ENCODE results near the gene EEF1AKMT4. TPM values are rescaled to one million over a fixed set of nuclear protein-coding genes. Genes with fewer than 3 reads are reported as not detected.

The EEF1AKMT4 gene
- total and polyA plus RNA-seq, 3 experiments from 2014 or later, result 5.3 to 14.5 (median 13.2) TPM

- Mint-ChIP-seq H3K27ac (no peak overlapping the region), H3K27me3 (peaks cover 30 to 46% of the 10 kb centered on the region in 2 donors), H3K4me3 (peak overlapping the region in 1 of 7 donors; percentile 11), H3K4me1 (peaks cover 7 to 15% (median 12%) of the 10 kb centered on the region in 3 donors), H3K36me3 (no peaks in the 10 kb centered on the region), H3K9me3 (no peaks in the 10 kb centered on the region)
- no peak overlapping the region for H3K27ac ChIP-seq (ENCODE audit: low read depth, low read length)
- POLR2A ChIA-PET, result no interaction called here
- peaks cover 33% of the 10 kb centered on the region for H3K27me3 ChIP-seq (ENCODE audit: insufficient read depth, low read length, poor library complexity, severe bottlenecking)
- no peaks in the 10 kb centered on the region for H3K4me1 ChIP-seq (ENCODE audit: insufficient read depth, low read length)
- no peak for DNase-seq
- H3K9me3 ChIP-seq (ENCODE audit: low read length), result no peaks in the 10 kb centered on the region
- H3K36me3 ChIP-seq (ENCODE audit: insufficient read depth, low read length), result no peaks in the 10 kb centered on the region
- CTCF ChIA-PET, result no interaction called here
- no peak overlapping the region for H3K4me3 ChIP-seq (ENCODE audit: low read length)
These were observed 16.2 kb upstream of the EEF1AKMT4 start for GRCh38 chr3:184233127-184233843.

- no peak for DNase-seq
- Mint-ChIP-seq H3K36me3 (no peaks in the 10 kb centered on the region), H3K4me1 (peaks cover 7 to 9% (median 9%) of the 10 kb centered on the region in 3 donors), H3K27me3 (peaks cover 26 to 39% of the 10 kb centered on the region in 2 donors), H3K4me3 (peak overlapping the region in 1 of 7 donors; percentile 11), H3K9me3 (no peaks in the 10 kb centered on the region), H3K27ac (no peak overlapping the region)
- no peaks in the 10 kb centered on the region for H3K9me3 ChIP-seq (ENCODE audit: low read length)
- ChIA-PET CTCF (no interaction called here), POLR2A (no interaction called here)
- no peak overlapping the region for H3K27ac ChIP-seq (ENCODE audit: low read depth, low read length)
- no peak overlapping the region for H3K4me3 ChIP-seq (ENCODE audit: low read length)
- no peaks in the 10 kb centered on the region for H3K36me3 ChIP-seq (ENCODE audit: insufficient read depth, low read length)
- H3K4me1 ChIP-seq (ENCODE audit: insufficient read depth, low read length), result no peaks in the 10 kb centered on the region
- H3K27me3 ChIP-seq (ENCODE audit: insufficient read depth, low read length, poor library complexity, severe bottlenecking), result peaks cover 29% of the 10 kb centered on the region
These were observed 15.2 kb upstream of the EEF1AKMT4 start for GRCh38 chr3:184234224-184234623.

- DNase-seq, result no peak
- H3K4me3 ChIP-seq (ENCODE audit: low read length), result no peak overlapping the region
- H3K4me1 Mint-ChIP-seq, result peaks cover 7 to 9% (median 9%) of the 10 kb centered on the region in 3 donors
- H3K9me3 ChIP-seq (ENCODE audit: low read length), result no peaks in the 10 kb centered on the region
- no peaks in the 10 kb centered on the region for H3K4me1 ChIP-seq (ENCODE audit: insufficient read depth, low read length)
- H3K27me3 Mint-ChIP-seq, result peaks cover 26 to 39% of the 10 kb centered on the region in 2 donors
- H3K36me3 Mint-ChIP-seq, result no peaks in the 10 kb centered on the region
- H3K36me3 ChIP-seq (ENCODE audit: insufficient read depth, low read length), result no peaks in the 10 kb centered on the region
- no peak overlapping the region for H3K27ac ChIP-seq (ENCODE audit: low read depth, low read length)
- H3K9me3 Mint-ChIP-seq, result no peaks in the 10 kb centered on the region
- peak overlapping the region in 1 of 7 donors; percentile 48 for H3K4me3 Mint-ChIP-seq
- CTCF ChIA-PET, result no interaction called here
- POLR2A ChIA-PET, result no interaction called here
- peaks cover 26% of the 10 kb centered on the region for H3K27me3 ChIP-seq (ENCODE audit: insufficient read depth, low read length, poor library complexity, severe bottlenecking)
- H3K27ac Mint-ChIP-seq, result no peak overlapping the region
These were observed 14.6 kb upstream of the EEF1AKMT4 start for GRCh38 chr3:184234671-184235380.

GRCh38 chr3:184235381-184236032, 14.0 kb upstream of the EEF1AKMT4 start:
- H3K27ac Mint-ChIP-seq, result no peak overlapping the region

GRCh38 chr3:184236033-184236410, 13.4 kb upstream of the EEF1AKMT4 start:
- POLR2A ChIA-PET, result no interaction called here
- H3K27ac Mint-ChIP-seq, result no peak overlapping the region
- H3K4me1 Mint-ChIP-seq, result peaks cover 5 to 7% (median 6%) of the 10 kb centered on the region in 3 donors
- no peak overlapping the region for H3K4me3 ChIP-seq (ENCODE audit: low read length)
- H3K36me3 Mint-ChIP-seq, result no peaks in the 10 kb centered on the region
- no peak for DNase-seq
- H3K27me3 Mint-ChIP-seq, result peaks cover 24 to 36% of the 10 kb centered on the region in 2 donors
- H3K9me3 ChIP-seq (ENCODE audit: low read length), result no peaks in the 10 kb centered on the region
- CTCF ChIA-PET, result interaction anchor here (2.5 to 5.2 kb wide), 2 partner anchors 9 to 14 kb away, joined by 9 to 27 read pairs; partner anchors contain the start of gene EEF1AKMT4
- no peaks in the 10 kb centered on the region for H3K36me3 ChIP-seq (ENCODE audit: insufficient read depth, low read length)
- peaks cover 19% of the 10 kb centered on the region for H3K27me3 ChIP-seq (ENCODE audit: insufficient read depth, low read length, poor library complexity, severe bottlenecking)
- no peaks in the 10 kb centered on the region for H3K9me3 Mint-ChIP-seq
- no peak overlapping the region for H3K4me3 Mint-ChIP-seq
- H3K27ac ChIP-seq (ENCODE audit: low read depth, low read length), result no peak overlapping the region
- H3K4me1 ChIP-seq (ENCODE audit: insufficient read depth, low read length), result no peaks in the 10 kb centered on the region

More at GRCh38 chr3:184235381-184236032, 14.0 kb upstream of the EEF1AKMT4 start:
- Histone ChIP-seq H3K36me3 (ENCODE audit: insufficient read depth, low read length) (no peaks in the 10 kb centered on the region), H3K27ac (ENCODE audit: low read depth, low read length) (no peak overlapping the region), H3K4me1 (ENCODE audit: insufficient read depth, low read length) (no peaks in the 10 kb centered on the region), H3K27me3 (ENCODE audit: insufficient read depth, low read length, poor library complexity, severe bottlenecking) (peaks cover 21% of the 10 kb centered on the region), H3K4me3 (ENCODE audit: low read length) (no peak overlapping the region), H3K9me3 (ENCODE audit: low read length) (no peaks in the 10 kb centered on the region)
- peaks cover 7 to 9% (median 9%) of the 10 kb centered on the region in 3 donors for H3K4me1 Mint-ChIP-seq
- no peaks in the 10 kb centered on the region for H3K36me3 Mint-ChIP-seq
- H3K27me3 Mint-ChIP-seq, result peaks cover 26 to 39% of the 10 kb centered on the region in 2 donors
- H3K9me3 Mint-ChIP-seq, result no peaks in the 10 kb centered on the region
- H3K4me3 Mint-ChIP-seq, result no peak overlapping the region
- no peak for DNase-seq
- ChIA-PET CTCF (no interaction called here), POLR2A (no interaction called here)

GRCh38 chr3:184236636-184237035, 12.8 kb upstream of the EEF1AKMT4 start:
- ChIA-PET POLR2A (interaction anchor here (0.6 kb wide), 1 partner anchor 548 kb away, joined by 3 read pairs; no protein-coding TSS in a partner anchor), CTCF (interaction anchor here (2.5 to 5.2 kb wide), 2 partner anchors 9 to 13 kb away, joined by 9 to 27 read pairs; partner anchors contain the start of gene EEF1AKMT4)
- Mint-ChIP-seq H3K36me3 (no peaks in the 10 kb centered on the region), H3K27ac (no peak overlapping the region), H3K4me1 (peaks cover 0 to 2% (median 0%) of the 10 kb centered on the region in 3 donors), H3K9me3 (no peaks in the 10 kb centered on the region), H3K4me3 (no peak overlapping the region), H3K27me3 (peaks cover 18 to 30% of the 10 kb centered on the region in 2 donors)
- no peaks in the 10 kb centered on the region for H3K9me3 ChIP-seq (ENCODE audit: low read length)
- H3K27ac ChIP-seq (ENCODE audit: low read depth, low read length), result no peak overlapping the region
- H3K4me3 ChIP-seq (ENCODE audit: low read length), result no peak overlapping the region
- H3K4me1 ChIP-seq (ENCODE audit: insufficient read depth, low read length), result no peaks in the 10 kb centered on the region
- H3K36me3 ChIP-seq (ENCODE audit: insufficient read depth, low read length), result no peaks in the 10 kb centered on the region
- H3K27me3 ChIP-seq (ENCODE audit: insufficient read depth, low read length, poor library complexity, severe bottlenecking), result peaks cover 13% of the 10 kb centered on the region
- DNase-seq, result no peak

- CTCF ChIA-PET, result interaction anchor here (1.2 to 5.2 kb wide), 3 partner anchors 10 to 13 kb away, joined by 3 to 27 read pairs (median 9); partner anchors contain the start of gene EEF1AKMT4
- H3K9me3 ChIP-seq (ENCODE audit: low read length), result no peaks in the 10 kb centered on the region
- no peak overlapping the region for H3K4me3 Mint-ChIP-seq
- DNase-seq, result no peak
- no peaks in the 10 kb centered on the region for H3K4me1 ChIP-seq (ENCODE audit: insufficient read depth, low read length)
- H3K4me1 Mint-ChIP-seq, result no peaks in the 10 kb centered on the region
- no peak overlapping the region for H3K4me3 ChIP-seq (ENCODE audit: low read length)
- POLR2A ChIA-PET, result interaction anchor here (0.6 kb wide), 1 partner anchor 548 kb away, joined by 3 read pairs; no protein-coding TSS in a partner anchor
- no peak overlapping the region for H3K27ac Mint-ChIP-seq
- H3K27ac ChIP-seq (ENCODE audit: low read depth, low read length), result no peak overlapping the region
- peaks cover 0 to 4% (median 0%) of the 10 kb centered on the region in 3 donors for H3K36me3 Mint-ChIP-seq
- H3K9me3 Mint-ChIP-seq, result no peaks in the 10 kb centered on the region
- H3K36me3 ChIP-seq (ENCODE audit: insufficient read depth, low read length), result no peaks in the 10 kb centered on the region
- peaks cover 8% of the 10 kb centered on the region for H3K27me3 ChIP-seq (ENCODE audit: insufficient read depth, low read length, poor library complexity, severe bottlenecking)
- peaks cover 12 to 24% of the 10 kb centered on the region in 2 donors for H3K27me3 Mint-ChIP-seq
These were observed 12.3 kb upstream of the EEF1AKMT4 start for GRCh38 chr3:184237211-184237610.

Measured in CD8-positive, alpha-beta memory T cell (primary cell).